Adrenal gland (tissue), 12 donors: ENCODE results near the gene CCL5. TPM values are rescaled to one million over a fixed set of nuclear protein-coding genes. Genes with fewer than 3 reads are reported as not detected.

Experiments
- DNase-seq, 7 donors: peaks; one replicate each; pipeline ENCODE4 v3.0.0-alpha.2; 2019 to 2020
- H3K27ac ChIP-seq, 5 donors: fragments of 200-600 bp; sonication (generic) in 4 of 5; 1 replicate in 3 of 5; 2 replicates in 2 of 5; pipeline versions ENCODE4 v1.5.1 to v1.8.0; 2016 to 2020; ENCODE audit warnings: mild to moderate bottlenecking in 1 of 5
- H3K27me3 ChIP-seq: fragments of 200-600 bp; 2 replicates; pipeline ENCODE4 v1.8.0; 2021
- H3K36me3 ChIP-seq, 2 donors: fragments of 200-600 bp; replicated peaks in 1 of 2; 1 replicate in 1 of 2; 2 replicates in 1 of 2; pipeline versions ENCODE4 v1.5.1 to v1.8.0; 2018 to 2022
- H3K4me1 ChIP-seq, 2 donors: fragments of 200-600 bp; replicated peaks in 1 of 2; 1 replicate in 1 of 2; 2 replicates in 1 of 2; pipeline versions ENCODE4 v1.5.1 to v1.8.0; 2018 to 2021
- H3K4me3 ChIP-seq, 4 donors: fragments of 200-600 bp; sonication (generic) in 3 of 4; one replicate each; pipeline ENCODE4 v1.5.1; 2016 to 2018
- H3K9me3 ChIP-seq, 3 donors: fragments of 200-600 bp; sonication (generic) in 1 of 3; replicated peaks in 1 of 3; 1 replicate in 2 of 3; 2 replicates in 1 of 3; pipeline versions ENCODE4 v1.5.1 to v1.8.0; 2016 to 2021
- CTCF ChIP-seq, 6 experiments: fragments of 450-650 bp in 4 of 6; fragments of 200-600 bp in 2 of 6; sonication (generic) in 1 of 6; IDR thresholded peaks; 1 replicate in 5 of 6; 2 replicates in 1 of 6; pipeline versions ENCODE4 v1.5.1 to v1.8.0; 2016 to 2021; ENCODE audit warnings: antibody characterized with exemption in 6 of 6, mild to moderate bottlenecking in 2 of 6, moderate library complexity in 1 of 6
- POLR2A ChIP-seq, 2 donors: fragments of 450-650 bp; IDR thresholded peaks; one replicate each; pipeline ENCODE4 v1.6.1; 2017; ENCODE audit warnings: antibody characterized with exemption in 2 of 2, mild to moderate bottlenecking in 2 of 2, moderate library complexity in 1 of 2
- WGBS, 4 donors: extraction: QIAGEN DNeasy Blood & Tissue Kit in 2 of 4; methylation state at CpG; one replicate each; pipeline versions ENCODE4 v1.1.5 to v1.1.7; 2013 to 2017; 5-methylcytosine and 5-hydroxymethylcytosine counted together
- intact Hi-C, 2 donors: fragments of 100-400 bp; cut with DNase I; formaldehyde crosslinking; loops; one replicate each; pipeline versions ENCODE4 v1.14.1 to v1.15.0; 2022 to 2023
- polyA plus RNA-seq, 3 donors: library from polyadenylated mRNA; stranded (reverse); fragments of 200-250 nt in 2 of 3; fragments of 350-450 nt in 1 of 3; fragmentation: Illumina TruSeq in 1 of 3; extraction: RNeasy Lipid Tissue Mini Kit (QIAGEN cat#74804) in 1 of 3; gene quantifications; one replicate each; pipeline ENCODE4 v1.2.3, GENCODE V29; 2013 to 2014
- total RNA-seq, 9 donors: library from RNA; depleted of rRNA in 4 of 9; stranded (reverse); fragments of >200 nt in 4 of 9; fragments of 120-200 nt in 1 of 9; fragmentation: NEBNext Ultra II Directional in 1 of 9; extraction: Animal tissue kit (Norgen Biotek cat#: 25700) in 1 of 9; gene quantifications; one replicate each; pipeline versions ENCODE4 v1.1.0 to v1.2.4, GENCODE V29; 2013 to 2023
- donor health status: healthy with polysubstance abuse.
- donor health status: Bipolar disorder and iron deficiency.
- donor health status: DM: yes; HTN: yes; CAD: no.
- donor health status: DM: no; HTN: no; CAD: no.
- donor health status: DM: no; HTN: no; CAD: no.
- donor health status: DM: yes; HTN: yes; CAD: no.

CCL5 gene
- total and polyA plus RNA-seq, 12 donors: 0.83 to 10.7 (median 4.9) TPM

DNA sequence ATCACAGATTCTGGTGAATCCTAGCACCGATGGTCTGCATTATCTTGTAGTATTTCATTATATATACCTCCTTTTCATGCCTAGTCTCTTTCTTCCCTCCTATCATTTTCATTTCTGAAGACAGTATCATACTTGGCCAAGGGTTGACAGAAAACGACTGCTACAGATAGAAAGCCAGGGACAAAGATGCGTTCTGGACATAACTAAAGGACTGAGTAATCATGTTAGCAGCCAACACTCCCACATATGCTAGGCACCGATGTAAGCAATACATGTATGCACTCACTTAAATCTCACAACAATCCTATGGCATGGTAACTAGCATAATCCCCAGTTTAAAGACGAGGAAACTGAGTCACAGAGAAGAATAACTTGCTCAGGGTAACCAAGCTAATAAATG, 27.5 kb upstream of the CCL5 start:
- TF ChIP-seq POLR2A (IDR thresholded peaks at IDR 0.05): no peak
- H3K4me1 ChIP-seq: no peaks in the 10 kb centered on the region
- no peaks in the 10 kb centered on the region for H3K9me3 ChIP-seq
- H3K4me3 ChIP-seq: no peak overlapping the region
- H3K36me3 ChIP-seq: no peaks in the 10 kb centered on the region
- WGBS, 4 donors: 58 to 72% (median 71%) methylated on average over 5 of the region's 5 CpGs
- DNase-seq: no peak
- no peak overlapping the region for H3K27ac ChIP-seq
- intact Hi-C loops: no loop called here
- no peaks in the 10 kb centered on the region for H3K27me3 ChIP-seq

GRCh38 chr17:35906926-35907637, 26.9 kb upstream of the CCL5 start:
- H3K27ac ChIP-seq: no peak overlapping the region
- WGBS, 4 donors: 64 to 75% (median 70%) methylated on average over 2 to 3 of the region's 3 CpGs; no CpG with 5 or more reads in 1 of the 4 donors
- no peaks in the 10 kb centered on the region for H3K4me1 ChIP-seq
- H3K9me3 ChIP-seq: no peaks in the 10 kb centered on the region
- intact Hi-C loops: no loop called here
- H3K36me3 ChIP-seq: no peaks in the 10 kb centered on the region
- no peaks in the 10 kb centered on the region for H3K27me3 ChIP-seq
- no peak overlapping the region for H3K4me3 ChIP-seq
- TF ChIP-seq POLR2A (IDR thresholded peaks at IDR 0.05) (no peak), CTCF (IDR thresholded peaks at IDR 0.05) (no peak)
- DNase-seq: no peak

GRCh38 chr17:35906191-35906925, 26.2 kb upstream of the CCL5 start:
- Histone ChIP-seq H3K27ac (no peak overlapping the region), H3K4me1 (no peaks in the 10 kb centered on the region), H3K4me3 (no peak overlapping the region), H3K36me3 (no peaks in the 10 kb centered on the region), H3K27me3 (no peaks in the 10 kb centered on the region), H3K9me3 (no peaks in the 10 kb centered on the region)
- TF ChIP-seq CTCF (IDR thresholded peaks at IDR 0.05): no peak
- TF ChIP-seq POLR2A (IDR thresholded peaks at IDR 0.05): no peak
- WGBS, 4 donors: 85 to 93% (median 89%) methylated on average over 4 to 5 of the region's 5 CpGs
- DNase-seq: no peak
- intact Hi-C loops: no loop called here

DNA sequence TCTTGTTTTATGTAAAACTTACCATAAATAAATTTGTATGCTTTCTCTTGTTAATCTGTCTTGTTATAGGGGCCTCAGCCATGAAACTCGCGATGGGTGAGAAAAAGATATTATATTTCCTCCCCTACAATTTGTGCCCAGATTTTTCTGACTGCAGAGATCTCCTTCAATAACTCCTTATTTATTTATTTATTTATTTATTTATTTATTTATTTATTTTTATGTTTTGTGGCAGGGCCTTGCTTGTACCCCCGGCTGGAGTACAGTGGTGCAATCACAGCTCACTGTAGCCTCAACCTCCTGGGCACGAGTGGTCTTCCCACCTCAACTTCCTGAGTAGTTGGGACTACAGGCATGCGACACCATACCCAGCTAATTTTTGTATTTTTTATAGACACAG, 23.3 kb upstream of the CCL5 start:
- no peaks in the 10 kb centered on the region for H3K36me3 ChIP-seq
- no peaks in the 10 kb centered on the region for H3K27me3 ChIP-seq
- no peak for DNase-seq
- no peak for TF ChIP-seq POLR2A (IDR thresholded peaks at IDR 0.05)
- no peak for TF ChIP-seq CTCF (IDR thresholded peaks at IDR 0.05)
- intact Hi-C loops: no loop called here
- no peaks in the 10 kb centered on the region for H3K4me1 ChIP-seq
- H3K4me3 ChIP-seq: no peak overlapping the region
- WGBS, 4 donors: 87 to 98% (median 91%) methylated on average over 5 of the region's 5 CpGs
- no peaks in the 10 kb centered on the region for H3K9me3 ChIP-seq
- no peak overlapping the region for H3K27ac ChIP-seq
